OCI-LY7 (cell line): ENCODE results near the gene GJC3.

ENCODE experiments used
- EZH2phosphoT487 ChIP-seq: fragments of 200-600 bp; sonication (generic); IDR thresholded peaks from 2 replicates; pipeline ENCODE4 v1.6.1; 2018; ENCODE audit warnings: low read depth, borderline replicate concordance, mild to moderate bottlenecking, mixed run types, antibody characterized with exemption, low read length, moderate library complexity, mixed read lengths
- TF ChIP-seq, protein P1 (sequence below): fragments of 200-600 bp; sonication (generic); conservative IDR thresholded peaks from 2 replicates; pipeline ENCODE4 v1.5.1; 2014; ENCODE audit warnings: mild to moderate bottlenecking, antibody characterized with exemption, low read length, moderate library complexity, mixed read lengths

GRCh38 chr7:99974681-99975080, 45.3 kb upstream of the GJC3 start:
- TF ChIP-seq, protein P1, sequence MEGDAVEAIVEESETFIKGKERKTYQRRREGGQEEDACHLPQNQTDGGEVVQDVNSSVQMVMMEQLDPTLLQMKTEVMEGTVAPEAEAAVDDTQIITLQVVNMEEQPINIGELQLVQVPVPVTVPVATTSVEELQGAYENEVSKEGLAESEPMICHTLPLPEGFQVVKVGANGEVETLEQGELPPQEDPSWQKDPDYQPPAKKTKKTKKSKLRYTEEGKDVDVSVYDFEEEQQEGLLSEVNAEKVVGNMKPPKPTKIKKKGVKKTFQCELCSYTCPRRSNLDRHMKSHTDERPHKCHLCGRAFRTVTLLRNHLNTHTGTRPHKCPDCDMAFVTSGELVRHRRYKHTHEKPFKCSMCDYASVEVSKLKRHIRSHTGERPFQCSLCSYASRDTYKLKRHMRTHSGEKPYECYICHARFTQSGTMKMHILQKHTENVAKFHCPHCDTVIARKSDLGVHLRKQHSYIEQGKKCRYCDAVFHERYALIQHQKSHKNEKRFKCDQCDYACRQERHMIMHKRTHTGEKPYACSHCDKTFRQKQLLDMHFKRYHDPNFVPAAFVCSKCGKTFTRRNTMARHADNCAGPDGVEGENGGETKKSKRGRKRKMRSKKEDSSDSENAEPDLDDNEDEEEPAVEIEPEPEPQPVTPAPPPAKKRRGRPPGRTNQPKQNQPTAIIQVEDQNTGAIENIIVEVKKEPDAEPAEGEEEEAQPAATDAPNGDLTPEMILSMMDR: no peak
- TF ChIP-seq EZH2phosphoT487: no peak
